H1 (cell line): ENCODE results near the gene FMN2. TPM values are rescaled to one million over a fixed set of nuclear protein-coding genes. Genes with fewer than 3 reads are reported as not detected.

Experiments used
- CTCF ChIA-PET: fragments of 300-600 bp; sonication (Branson Sonifier 250); formaldehyde crosslinking; loops from one replicate; lab custom pipeline; 2021; ENCODE audit not compliant: partially characterized antibody; lab: Charles Lee
- POLR2A ChIA-PET: fragments of 300-600 bp; sonication (Branson Sonifier 250); formaldehyde crosslinking; loops from one replicate; lab custom pipeline; 2021; ENCODE audit warnings: inconsistent platforms; ENCODE audit not compliant: partially characterized antibody; lab: Charles Lee
- DNase-seq, 2 experiments: peaks; one replicate each; pipeline versions ENCODE4 v3.0.0 to v3.0.0-alpha.2; 2010 to 2022; ENCODE audit warnings: low spot score in 2 of 2, low read depth in 1 of 2, mixed read lengths in 1 of 2
- FAIRE-seq: peaks from 2 replicates; lab custom pipeline; 2011; peaks lifted over from hg19 to GRCh38; lab: Jason Lieb, UNC
- H2AFZ ChIP-seq: 2 replicates; pipeline ENCODE4 v1.8.1; 2012; ENCODE audit warnings: low read length, inconsistent platforms
- H2AK5ac ChIP-seq: 2 replicates; pipeline ENCODE4 v1.6.1; 2013; ENCODE audit warnings: low read depth, low read length
- H2BK120ac ChIP-seq: replicated peaks from 2 replicates; pipeline ENCODE3; 2013; ENCODE audit warnings: low read depth, low read length, inconsistent platforms
- H2BK12ac ChIP-seq: 2 replicates; pipeline ENCODE4 v1.6.1; 2013; ENCODE audit warnings: low read depth, low read length
- H2BK15ac ChIP-seq: 2 replicates; pipeline ENCODE4 v1.6.1; 2013; ENCODE audit warnings: low read length
- H2BK20ac ChIP-seq: 2 replicates; pipeline ENCODE4 v1.6.1; 2013; ENCODE audit warnings: low read length
- H2BK5ac ChIP-seq: 2 replicates; pipeline ENCODE4 v1.6.1; 2013; ENCODE audit warnings: low read depth, low read length
- H3K14ac ChIP-seq: 2 replicates; pipeline ENCODE4 v1.6.1; 2013; ENCODE audit warnings: inconsistent platforms; ENCODE audit not compliant: insufficient read length
- H3K18ac ChIP-seq: 2 replicates; pipeline ENCODE4 v1.6.1; 2013; ENCODE audit warnings: low read length; ENCODE audit errors: extremely low read depth
- H3K23ac ChIP-seq: 2 replicates; pipeline ENCODE4 v1.6.1; 2013; ENCODE audit warnings: inconsistent platforms; ENCODE audit not compliant: insufficient read length
- H3K23me2 ChIP-seq: 2 replicates; pipeline ENCODE4 v1.6.1; 2013; ENCODE audit warnings: low read depth, low read length
- H3K27ac ChIP-seq: 2 replicates; pipeline ENCODE4 v1.6.1; 2011; ENCODE audit warnings: low read depth, low read length, inconsistent platforms
- H3K27me3 ChIP-seq, 4 experiments: replicated peaks in 1 of 4; 1 replicate in 1 of 4; 2 replicates in 3 of 4; pipeline versions ENCODE4 v1.6.1 to v1.8.1; 2011 to 2013; ENCODE audit warnings: low read length in 3 of 4, mild to moderate bottlenecking in 3 of 4, inconsistent platforms in 2 of 4, mixed read lengths in 2 of 4, moderate library complexity in 1 of 4; ENCODE audit not compliant: control insufficient read depth in 3 of 4, insufficient read depth in 3 of 4; ENCODE audit errors: extremely low read depth in 1 of 4
- H3K36me3 ChIP-seq, 4 experiments: 2 replicates each; pipeline versions ENCODE4 v1.6.1 to v1.8.1; 2011 to 2013; ENCODE audit warnings: mild to moderate bottlenecking in 4 of 4, low read length in 3 of 4, moderate library complexity in 2 of 4, control low read depth in 1 of 4, inconsistent platforms in 1 of 4; ENCODE audit not compliant: insufficient read depth in 4 of 4, control insufficient read depth in 2 of 4
- H3K4ac ChIP-seq: replicated peaks from 2 replicates; pipeline ENCODE3; 2013; ENCODE audit warnings: low read length, low read depth, mixed read lengths, inconsistent platforms; ENCODE audit not compliant: insufficient read length
- H3K4me1 ChIP-seq, 4 experiments: replicated peaks in 1 of 4; 1 replicate in 1 of 4; 2 replicates in 3 of 4; pipeline versions ENCODE4 v1.6.1 to v1.8.1; 2011 to 2013; ENCODE audit warnings: low read length in 3 of 4, inconsistent platforms in 2 of 4, mixed read lengths in 1 of 4; ENCODE audit not compliant: insufficient read depth in 4 of 4, control insufficient read depth in 3 of 4
- H3K4me2 ChIP-seq, 2 experiments: 2 replicates each; pipeline versions ENCODE4 v1.6.1 to v1.8.1; 2011 to 2013; ENCODE audit warnings: low read depth in 2 of 2, low read length in 2 of 2, control low read depth in 1 of 2, inconsistent platforms in 1 of 2, mild to moderate bottlenecking in 1 of 2; ENCODE audit not compliant: insufficient read depth in 1 of 2
- H3K4me3 ChIP-seq, 4 experiments: fragments of 200-600, 300-600 bp in 1 of 4; sonication (generic), shearing (Covaris generic), sonication (Bioruptor Twin) in 1 of 4; 2 replicates each; pipeline versions ENCODE4 v1.5.1 to v1.8.1; 2011 to 2016; ENCODE audit warnings: low read length in 4 of 4, low read depth in 3 of 4, control low read depth in 2 of 4, inconsistent platforms in 2 of 4, mild to moderate bottlenecking in 2 of 4, mixed read lengths in 1 of 4, moderate library complexity in 1 of 4; ENCODE audit not compliant: insufficient read depth in 2 of 4; ENCODE audit errors: extremely low read depth in 1 of 4
- H3K56ac ChIP-seq: replicated peaks from 2 replicates; pipeline ENCODE3; 2013; ENCODE audit warnings: low read depth, mild to moderate bottlenecking, mixed read lengths, low read length, inconsistent platforms; ENCODE audit not compliant: insufficient read length
- H3K79me1 ChIP-seq: 2 replicates; pipeline ENCODE4 v1.6.1; 2013; ENCODE audit warnings: low read depth, low read length, control low read depth
- H3K79me2 ChIP-seq, 2 experiments: 2 replicates each; pipeline versions ENCODE4 v1.6.1 to v1.8.1; 2012 to 2013; ENCODE audit warnings: low read length in 2 of 2, mild to moderate bottlenecking in 2 of 2, inconsistent platforms in 1 of 2; ENCODE audit not compliant: insufficient read depth in 2 of 2, control insufficient read depth in 1 of 2
- H3K9ac ChIP-seq, 4 experiments: replicated peaks in 1 of 4; 1 replicate in 1 of 4; 2 replicates in 3 of 4; pipeline versions ENCODE4 v1.6.1 to v1.8.1; 2011 to 2013; ENCODE audit warnings: low read depth in 3 of 4, low read length in 3 of 4, control low read depth in 2 of 4, mild to moderate bottlenecking in 2 of 4, moderate library complexity in 2 of 4, inconsistent platforms in 1 of 4; ENCODE audit errors: extremely low read depth in 1 of 4
- H3K9me3 ChIP-seq, 2 experiments: 2 replicates each; pipeline versions ENCODE4 v1.6.1 to v1.8.1; 2012 to 2013; ENCODE audit warnings: mild to moderate bottlenecking in 2 of 2, moderate library complexity in 2 of 2, control low read depth in 1 of 2, inconsistent platforms in 1 of 2, low read depth in 1 of 2, low read length in 1 of 2, mixed read lengths in 1 of 2; ENCODE audit not compliant: insufficient read depth in 2 of 2
- H4K20me1 ChIP-seq, 2 experiments: replicated peaks in 1 of 2; 2 replicates each; pipeline versions ENCODE3 to v1.8.1; 2011 to 2013; ENCODE audit warnings: inconsistent platforms in 2 of 2, low read length in 2 of 2, mild to moderate bottlenecking in 1 of 2; ENCODE audit not compliant: insufficient read depth in 2 of 2, control insufficient read depth in 1 of 2
- H4K5ac ChIP-seq: 2 replicates; pipeline ENCODE4 v1.6.1; 2013; ENCODE audit warnings: low read length, low read depth, mixed read lengths, inconsistent platforms; ENCODE audit not compliant: insufficient read length
- H4K8ac ChIP-seq: 2 replicates; pipeline ENCODE4 v1.8.0; 2013; ENCODE audit warnings: mild to moderate bottlenecking, moderate library complexity, low read length, inconsistent platforms; ENCODE audit not compliant: insufficient read depth; ENCODE audit errors: extremely low read depth
- H4K91ac ChIP-seq: replicated peaks from 2 replicates; pipeline ENCODE3; 2013; ENCODE audit warnings: low read length, mixed read lengths, inconsistent platforms; ENCODE audit not compliant: insufficient read length
- ATF3 ChIP-seq: IDR thresholded peaks from 2 replicates; pipeline ENCODE4 v1.6.1; 2011; ENCODE audit warnings: low read depth, mild to moderate bottlenecking, low read length; ENCODE audit not compliant: insufficient read depth
- EP300 ChIP-seq, 2 experiments: IDR thresholded peaks; 1 replicate in 1 of 2; 2 replicates in 1 of 2; pipeline ENCODE4 v1.6.1; 2011 to 2012; ENCODE audit warnings: low read depth in 2 of 2, low read length in 2 of 2, mild to moderate bottlenecking in 2 of 2, borderline replicate concordance in 1 of 2, inconsistent platforms in 1 of 2, moderate library complexity in 1 of 2
- SUZ12 ChIP-seq: fragments of 200-600 bp; sonication (generic); IDR thresholded peaks from 2 replicates; pipeline ENCODE4 v1.6.1; 2012; ENCODE audit warnings: mild to moderate bottlenecking, inconsistent platforms, low read length, moderate library complexity, mixed read lengths
- WGBS, 2 experiments: shearing (Covaris generic) in 1 of 2; methylation state at CpG; one replicate each; pipeline versions ENCODE4 v1.1.6 to v1.1.7; 2013 to 2015; ENCODE audit warnings: low lambda C conversion rate in 2 of 2, mixed read lengths in 2 of 2, inconsistent platforms in 1 of 2, low coverage in 1 of 2, missing lambda C conversion rate in 1 of 2; ENCODE audit not compliant: insufficient replicate concordance in 2 of 2, insufficient coverage in 1 of 2, insufficient read length in 1 of 2; ENCODE audit errors: extremely low coverage in 1 of 2, missing lambda C conversion rate in 1 of 2; 5-methylcytosine and 5-hydroxymethylcytosine counted together
- polyA plus RNA-seq, 7 experiments: library from polyadenylated mRNA; depleted of rRNA in 3 of 7; stranded (reverse) in 5 of 7; unstranded in 2 of 7; fragments of >200 nt in 5 of 7; fragments of 200-250 nt in 2 of 7; gene quantifications; 1 replicate in 5 of 7; 2 replicates in 1 of 7; 4 replicates in 1 of 7; pipeline versions ENCODE4 v1.2.1 to v1.2.3, GENCODE V29; 2011 to 2013; ENCODE audit warnings: missing spikeins in 2 of 7, mixed read lengths in 2 of 7
- total RNA-seq: library from RNA; stranded (reverse); fragmentation: NEBNext Ultra II Directional; extraction: Animal tissue kit (Norgen Biotek cat#: 25700); gene quantifications from 2 replicates; pipeline ENCODE4 v1.2.1, GENCODE V29; 2021

FMN2 gene
- total and polyA plus RNA-seq, 2 of the 8 experiments (the other 6 are each of a cell fraction or from before 2014, with no cell fraction given): 0.83 to 2.0 TPM

- Histone ChIP-seq H3K9ac (no peak overlapping the region), H4K5ac (no peak overlapping the region), H2BK15ac (no peak overlapping the region), H3K79me2 (no peaks in the 10 kb centered on the region), H3K36me3 (no peaks in the 10 kb centered on the region), H3K23ac (no peak overlapping the region), H3K4me1 (peaks cover 0 to 4% (median under 1%) of the 10 kb centered on the region in 4 experiments; a peak in 2 of 7 replicates), H3K9me3 (no peaks in the 10 kb centered on the region), H3K79me1 (no peaks in the 10 kb centered on the region), H2BK5ac (no peak overlapping the region), H2AK5ac (no peak overlapping the region), H2AFZ (no peak overlapping the region), H3K56ac (no peak overlapping the region), H4K91ac (no peak overlapping the region), H3K14ac (no peak overlapping the region), H4K20me1 (no peaks in the 10 kb centered on the region), H3K18ac (no peak overlapping the region), H4K8ac (no peak overlapping the region), H2BK120ac (no peak overlapping the region), H3K27ac (no peak overlapping the region), H3K4ac (no peak overlapping the region), H2BK20ac (no peak overlapping the region), H3K4me2 (no peak overlapping the region), H3K4me3 (no peak overlapping the region), H3K23me2 (peaks cover 2% of the 10 kb centered on the region; the same call in 1 of the 2 replicates), H2BK12ac (no peak overlapping the region), H3K27me3 (peaks cover 0 to 14% (median 10%) of the 10 kb centered on the region in 4 experiments; a peak in 4 of 7 replicates)
- FAIRE-seq (no peak), DNase-seq (no peak)
- POLR2A ChIA-PET: no interaction called here
- CTCF ChIA-PET: interaction anchor here (0.6 to 1.5 kb wide), 4 partner anchors 9 to 334 kb away, joined by 3 to 5 read pairs (median 3); no protein-coding TSS in a partner anchor
- WGBS, 2 experiments: 92% methylated on average over 3 of the region's 4 CpGs; no CpG with 5 or more reads in 1 of the 2 experiments
- no peak for TF ChIP-seq SUZ12
- TF ChIP-seq EP300 (IDR thresholded peaks at IDR 0.05; ENCODE audit: borderline replicate concordance in 1 of 2, low read depth in 2 of 2, low read length in 2 of 2): no peak
- no peak for TF ChIP-seq ATF3
Measured at GRCh38 chr1:240495601-240496000, 403.9 kb downstream of the FMN2 start.
